Breast epithelium (tissue), 3 donors: ENCODE results near the gene RFPL2.
"Not testable (repeated sequence)": the region's sequence is repeated elsewhere in the genome, so short reads cannot be mapped to it uniquely, and the experiment has no call there.

Source experiments
- POLR2A ChIP-seq: fragments of 450-650 bp; IDR thresholded peaks from one replicate; pipeline ENCODE4 v1.6.1; 2016; ENCODE audit warnings: antibody characterized with exemption, mild to moderate bottlenecking, moderate library complexity
- POLR2AphosphoS5 ChIP-seq, 3 donors: sonication (generic); formaldehyde crosslinking; IDR thresholded peaks; one replicate each; pipeline ENCODE4 v1.6.1; 2017; ENCODE audit warnings: antibody characterized with exemption in 3 of 3
- TF ChIP-seq, protein P1 (sequence below), 3 donors: fragments of 450-650 bp; IDR thresholded peaks; one replicate each; pipeline ENCODE4 v1.5.1; 2016 to 2017; ENCODE audit warnings: antibody characterized with exemption in 3 of 3, mild to moderate bottlenecking in 3 of 3, moderate library complexity in 3 of 3

DNA sequence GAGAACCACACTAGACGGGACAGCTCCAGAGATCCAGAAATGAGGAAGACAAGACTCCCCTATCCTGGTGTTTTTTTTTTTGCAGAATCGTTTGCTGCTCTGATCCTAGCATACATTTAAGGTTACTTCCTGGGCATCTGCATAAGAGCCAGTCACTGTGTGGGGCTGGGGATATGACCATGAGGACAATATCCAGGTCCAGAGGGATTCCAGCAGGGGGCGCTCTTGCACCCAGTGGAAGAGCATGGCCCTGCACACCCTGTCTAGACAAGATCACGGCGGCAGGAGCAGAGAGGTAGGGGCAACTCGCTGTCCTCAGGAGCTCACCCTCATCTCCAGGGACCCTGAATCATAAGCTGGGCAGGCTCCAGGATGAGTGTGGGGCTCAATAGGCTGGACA is 64.2 kb downstream of the RFPL2 start:
- TF ChIP-seq, protein P1, sequence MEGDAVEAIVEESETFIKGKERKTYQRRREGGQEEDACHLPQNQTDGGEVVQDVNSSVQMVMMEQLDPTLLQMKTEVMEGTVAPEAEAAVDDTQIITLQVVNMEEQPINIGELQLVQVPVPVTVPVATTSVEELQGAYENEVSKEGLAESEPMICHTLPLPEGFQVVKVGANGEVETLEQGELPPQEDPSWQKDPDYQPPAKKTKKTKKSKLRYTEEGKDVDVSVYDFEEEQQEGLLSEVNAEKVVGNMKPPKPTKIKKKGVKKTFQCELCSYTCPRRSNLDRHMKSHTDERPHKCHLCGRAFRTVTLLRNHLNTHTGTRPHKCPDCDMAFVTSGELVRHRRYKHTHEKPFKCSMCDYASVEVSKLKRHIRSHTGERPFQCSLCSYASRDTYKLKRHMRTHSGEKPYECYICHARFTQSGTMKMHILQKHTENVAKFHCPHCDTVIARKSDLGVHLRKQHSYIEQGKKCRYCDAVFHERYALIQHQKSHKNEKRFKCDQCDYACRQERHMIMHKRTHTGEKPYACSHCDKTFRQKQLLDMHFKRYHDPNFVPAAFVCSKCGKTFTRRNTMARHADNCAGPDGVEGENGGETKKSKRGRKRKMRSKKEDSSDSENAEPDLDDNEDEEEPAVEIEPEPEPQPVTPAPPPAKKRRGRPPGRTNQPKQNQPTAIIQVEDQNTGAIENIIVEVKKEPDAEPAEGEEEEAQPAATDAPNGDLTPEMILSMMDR (IDR thresholded peaks at IDR 0.05): not testable (repeated sequence)
- TF ChIP-seq POLR2AphosphoS5 (IDR thresholded peaks at IDR 0.05); POLR2A: not testable (repeated sequence)
